GF-D8 (cell line): ENCODE measurements around the gene AVPI1.
A peak's percentile ranks its signal among the peaks of the same experiment; 100 is the strongest.
"Not testable (repeated sequence)": the region's sequence is repeated elsewhere in the genome, so short reads cannot be mapped to it uniquely, and the experiment has no call there.

Source experiments
- DNase-seq: peaks from one replicate; lab custom pipeline; 2025; lab: John Stamatoyannopoulos, UW

Gene AVPI1

DNA sequence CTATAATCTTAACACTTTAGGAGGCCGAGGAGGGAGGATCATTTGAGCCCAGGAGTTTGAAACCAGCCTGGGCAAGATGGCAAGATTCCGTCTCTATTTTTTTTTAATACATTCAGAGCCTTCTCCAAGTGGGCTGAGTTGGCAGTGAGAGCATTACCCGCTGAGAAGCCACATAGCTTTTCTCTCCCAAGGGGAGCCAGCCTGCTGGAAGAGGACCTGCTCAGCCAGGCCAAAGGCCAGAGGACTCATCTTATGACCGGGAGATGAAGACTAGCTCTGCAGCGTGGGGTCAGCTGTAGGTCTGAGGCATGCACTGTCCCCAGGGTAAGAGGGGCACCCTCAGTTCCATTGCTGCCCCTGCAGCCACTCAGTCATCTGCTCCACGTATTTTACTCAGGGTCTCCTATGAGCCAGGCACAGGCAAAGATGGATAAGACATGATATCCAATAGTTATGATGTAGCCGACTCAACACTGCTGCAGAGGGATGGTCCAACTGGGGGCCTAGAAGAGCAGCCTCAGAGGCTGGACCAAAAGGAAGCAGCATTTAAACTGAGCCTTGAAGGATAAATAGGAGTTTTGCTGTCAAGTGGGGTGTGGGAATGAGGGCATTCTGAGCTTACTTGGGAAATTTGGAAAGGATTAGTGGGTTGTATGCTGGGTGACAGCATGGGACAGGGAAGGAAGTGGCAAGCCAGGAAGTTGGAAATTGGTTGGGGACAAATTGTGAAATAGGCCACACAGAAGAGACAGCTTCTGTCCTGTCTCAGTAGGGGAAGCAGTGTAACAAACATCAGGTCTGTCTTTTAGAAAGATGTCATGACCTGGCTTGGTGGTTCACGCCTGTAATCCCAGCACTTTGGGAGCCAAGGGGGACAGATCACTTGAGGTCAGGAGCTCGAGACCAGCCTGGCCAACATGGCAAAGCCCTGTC, 24.9 kb upstream of the AVPI1 start:
- DNase-seq = peak; percentile 30

GRCh38 chr10:97708976-97709946, 22.2 kb upstream of the AVPI1 start:
- peak; percentile 24 for DNase-seq

GRCh38 chr10:97708167-97708566, 21.1 kb upstream of the AVPI1 start:
- DNase-seq = no peak

DNA sequence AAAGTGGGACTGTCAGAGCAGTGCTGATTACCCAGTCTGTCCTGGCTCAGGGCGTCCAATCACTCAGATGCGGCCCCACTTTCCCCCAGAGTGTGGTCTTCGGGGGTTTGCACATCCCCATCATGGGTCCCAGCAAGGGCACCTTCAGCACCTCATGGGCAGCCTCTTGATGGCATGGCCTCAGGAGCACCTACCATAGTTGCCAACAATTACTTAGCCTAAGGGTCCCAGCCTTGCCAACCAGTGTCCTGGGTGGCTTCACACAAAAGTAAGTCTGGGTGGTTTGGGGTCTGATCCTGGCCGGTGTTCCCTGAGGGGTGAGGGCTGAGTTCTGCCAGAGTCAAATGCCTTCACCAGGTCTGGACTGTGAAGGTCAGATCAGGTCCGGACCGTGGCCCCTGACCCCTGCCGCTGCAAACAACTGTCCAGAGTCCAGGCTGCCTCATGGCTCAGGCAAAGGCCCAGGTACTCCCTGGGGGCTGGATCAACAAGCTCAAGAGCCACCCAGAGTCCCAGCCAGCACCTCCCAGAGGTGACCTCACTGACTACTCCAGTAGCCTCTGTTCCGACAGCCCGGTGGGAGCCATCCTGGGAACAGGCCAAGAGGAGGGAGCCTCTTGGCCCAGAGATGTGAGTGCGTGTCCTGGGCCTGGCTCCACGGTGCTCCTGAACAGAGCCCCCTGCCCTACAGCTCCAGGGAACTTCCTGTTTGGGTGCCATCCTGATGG, 20.3 kb upstream of the AVPI1 start:
- no peak for DNase-seq

DNA sequence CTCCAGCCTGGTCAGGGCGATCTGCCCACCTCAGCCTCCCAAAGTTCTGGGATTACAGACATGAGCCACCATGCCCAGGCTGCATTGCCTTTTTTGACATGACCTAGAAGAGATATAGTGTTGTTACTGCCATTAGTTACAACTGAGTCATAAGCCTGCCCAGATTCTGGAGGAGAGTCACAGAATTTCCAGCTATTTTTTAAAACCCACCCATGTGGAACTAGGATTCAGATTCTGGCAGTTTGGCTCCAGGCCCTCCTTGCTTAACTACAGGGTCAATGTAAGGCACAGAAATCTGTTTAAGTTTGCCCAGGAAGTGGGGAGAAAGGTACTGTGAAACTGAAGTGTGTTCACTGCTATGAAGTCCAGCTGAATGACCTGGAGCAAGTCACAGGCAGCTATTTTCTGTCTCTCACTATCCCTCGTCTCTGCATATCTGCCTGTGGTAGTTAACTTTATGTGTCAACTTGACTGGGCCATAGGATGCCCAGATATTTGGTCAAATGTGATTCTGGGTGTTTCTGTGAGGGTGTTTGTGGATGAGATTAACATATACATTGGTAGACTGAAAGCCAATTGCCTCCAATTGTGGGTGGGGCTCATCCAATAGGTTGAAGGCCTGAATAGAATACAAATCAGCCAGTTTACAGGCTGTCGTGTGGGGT, 18.1 kb upstream of the AVPI1 start:
- DNase-seq = no peak

DNA sequence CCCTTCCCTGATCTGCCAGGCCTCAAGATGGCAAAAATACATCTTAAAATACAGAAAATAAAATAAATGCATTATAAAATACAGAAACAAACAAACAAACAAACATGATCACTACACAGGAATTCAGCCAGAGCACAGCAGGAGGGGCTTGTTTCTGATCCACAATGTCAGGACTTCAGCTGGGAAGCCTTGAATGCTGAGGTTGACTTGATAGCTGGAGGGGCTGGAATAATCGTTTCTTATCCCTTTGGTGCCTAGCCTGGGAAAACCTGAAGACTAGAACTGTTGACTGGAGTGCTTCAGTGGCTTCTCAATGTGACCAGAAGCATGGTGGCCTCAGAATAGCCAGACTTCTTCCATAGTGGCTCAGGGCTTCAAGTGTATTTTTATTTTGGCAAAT, 17.3 kb upstream of the AVPI1 start:
- DNase-seq = no peak

GRCh38 chr10:97703398-97704067, 16.5 kb upstream of the AVPI1 start:
- no peak for DNase-seq

GRCh38 chr10:97701438-97702069, 14.5 kb upstream of the AVPI1 start:
- peak; percentile 40 for DNase-seq

- DNase-seq = not testable (repeated sequence)
These were observed 11.1 kb upstream of the AVPI1 start for GRCh38 chr10:97698072-97698655.

DNA sequence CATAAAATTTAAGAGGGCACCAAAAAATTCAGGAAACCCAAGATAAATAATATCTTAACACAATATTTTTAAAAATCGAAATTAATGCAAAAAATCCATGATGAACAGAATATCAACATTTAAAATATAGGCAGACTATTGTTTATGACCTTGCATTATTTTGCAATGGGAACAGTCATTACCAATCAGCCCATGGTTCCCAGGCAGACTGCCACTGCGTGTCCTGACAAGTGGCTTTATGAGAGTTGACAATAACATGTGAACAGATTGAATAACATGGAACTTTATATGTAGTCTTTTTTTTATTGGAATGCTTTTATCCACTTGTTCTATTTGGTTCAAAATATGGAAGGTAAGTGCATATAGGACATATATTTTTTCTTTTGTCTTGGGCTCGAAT, 3.1 kb upstream of the AVPI1 start:
- DNase-seq = no peak

GRCh38 chr10:97689559-97690020, 2.5 kb upstream of the AVPI1 start:
- no peak for DNase-seq

GRCh38 chr10:97687785-97688781, 1.0 kb upstream of the AVPI1 start:
- DNase-seq = peak; percentile 30

DNA sequence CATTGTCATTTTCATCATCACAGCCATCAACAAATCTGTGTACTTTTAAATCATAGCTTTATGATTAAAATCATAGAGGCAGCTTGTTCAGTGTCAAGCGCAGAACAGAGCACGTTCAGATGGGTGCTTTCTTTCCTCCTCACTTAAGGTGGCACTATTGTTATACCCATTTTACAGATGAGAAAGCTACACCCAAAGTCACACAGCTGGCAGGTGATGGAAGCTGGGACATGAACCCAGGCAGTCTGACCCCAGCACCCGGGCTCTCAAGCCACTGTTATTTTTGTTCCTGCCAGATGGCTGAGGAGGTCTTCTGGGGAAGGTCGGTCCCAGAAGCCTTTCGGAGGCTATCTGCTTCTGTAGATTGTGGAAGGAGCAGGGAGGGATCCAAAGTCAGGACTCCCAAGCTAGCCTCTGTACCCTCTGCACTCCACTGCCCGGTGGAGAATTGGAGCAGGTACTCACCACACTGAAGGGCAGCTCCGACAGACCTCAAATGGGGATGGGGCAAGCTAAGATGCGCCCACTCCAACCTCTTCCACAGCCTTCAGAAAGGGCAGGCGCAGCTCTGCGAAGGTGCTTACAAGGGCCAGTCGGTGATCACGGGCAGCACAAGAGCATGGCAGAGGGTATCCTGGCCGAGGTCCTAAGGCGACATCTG, 610 bp downstream of the AVPI1 start:
- no peak for DNase-seq

DNA sequence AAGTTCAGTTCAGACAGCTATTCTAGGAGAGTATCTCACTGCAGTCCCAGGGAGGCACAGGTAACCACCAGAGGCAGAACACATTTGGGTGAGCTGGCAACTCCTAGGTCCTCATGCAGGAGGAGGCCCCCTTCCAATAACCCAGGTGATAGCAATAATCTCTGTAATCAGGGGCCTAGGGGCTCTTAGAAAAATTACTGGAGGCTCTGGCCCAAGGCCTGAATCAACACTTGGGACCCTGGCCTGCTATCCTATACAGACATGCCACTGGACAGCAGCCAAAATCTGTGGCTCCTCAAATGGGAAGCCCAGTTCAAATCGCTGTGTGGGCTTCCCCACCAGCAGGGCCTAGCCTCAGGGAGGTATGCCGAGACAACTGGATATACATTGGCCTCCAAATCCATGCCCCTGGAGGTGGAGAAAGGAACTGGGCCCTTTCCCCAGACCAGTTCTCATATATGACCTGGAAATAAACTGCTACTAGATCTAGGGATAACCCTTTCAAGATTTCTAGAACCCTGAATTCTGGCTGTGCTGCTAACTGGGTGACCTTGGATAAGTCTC, 1.6 kb downstream of the AVPI1 start:
- DNase-seq = no peak

- no peak for DNase-seq
These were observed 2.1 kb downstream of the AVPI1 start for GRCh38 chr10:97684866-97685394.

- not testable (repeated sequence) for DNase-seq
These were observed 2.7 kb downstream of the AVPI1 start for GRCh38 chr10:97684368-97684713.

DNA sequence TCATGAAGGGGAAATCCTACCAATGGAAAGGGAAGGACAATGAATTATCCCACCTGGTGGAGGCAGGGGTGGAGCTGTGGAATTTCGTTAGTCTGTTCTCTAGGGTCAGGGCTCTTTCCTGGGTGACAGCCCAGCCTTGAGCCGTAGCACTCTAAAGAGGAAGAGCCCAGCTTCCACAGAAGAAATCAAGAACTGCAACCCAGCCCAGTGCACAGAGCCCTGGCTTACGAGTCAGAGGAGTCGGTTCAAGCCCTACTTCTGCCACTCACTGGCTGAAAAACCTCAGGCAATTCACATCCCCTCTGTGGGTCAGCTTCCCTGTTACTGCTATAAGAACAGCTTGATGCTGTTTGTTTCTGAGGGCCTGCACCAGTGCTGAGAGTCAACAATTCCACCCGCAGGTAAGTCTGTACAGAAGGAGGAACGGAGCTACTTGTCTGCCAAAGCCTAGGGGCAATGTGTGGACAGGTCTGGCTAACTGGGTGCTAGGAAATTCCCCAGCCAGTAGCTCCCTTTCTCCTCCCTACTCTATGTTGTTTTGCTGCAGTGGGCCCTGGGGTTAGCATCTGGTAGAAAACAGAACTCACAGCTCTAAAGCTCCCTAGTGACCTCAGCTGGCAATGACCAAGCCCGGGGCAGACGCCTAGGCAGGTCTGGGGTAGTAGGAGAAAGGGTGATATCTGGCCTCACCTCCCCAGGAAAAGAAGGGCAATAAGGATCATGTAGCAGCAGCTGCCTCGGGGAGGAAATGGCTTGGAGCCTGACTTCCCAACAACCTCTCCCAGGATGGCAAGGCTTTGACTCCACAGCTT, 3.3 kb downstream of the AVPI1 start:
- DNase-seq = no peak
